Suprapubic skin (tissue), 3 donors: Measurements from ENCODE around the gene KCNAB2.

Experiments
- CTCF ChIP-seq, 2 donors: fragments of 200-600 bp in 1 of 2; fragments of 450-650 bp in 1 of 2; sonication (generic) in 1 of 2; IDR thresholded peaks; one replicate each; pipeline ENCODE4 v1.5.1; 2016 to 2019; ENCODE audit warnings: antibody characterized with exemption in 2 of 2, mild to moderate bottlenecking in 1 of 2, moderate library complexity in 1 of 2
- POLR2A ChIP-seq, 2 donors: fragments of 450-650 bp; IDR thresholded peaks; one replicate each; pipeline ENCODE4 v1.6.1; 2017; ENCODE audit warnings: antibody characterized with exemption in 2 of 2, mild to moderate bottlenecking in 2 of 2, moderate library complexity in 2 of 2

GRCh38 chr1:6102532-6102845, 56.8 kb downstream of the KCNAB2 start:
- no peak for TF ChIP-seq POLR2A (IDR thresholded peaks at IDR 0.05)
- no peak for TF ChIP-seq CTCF (IDR thresholded peaks at IDR 0.05)
